ENCODE results near the gene CDO1. TPM values are rescaled to one million over a fixed set of nuclear protein-coding genes. Genes with fewer than 3 reads are reported as not detected.

The CDO1 gene
- total and polyA plus RNA-seq, 2 experiments from 2014 or later: 24.5 to 29.2 TPM

DNA sequence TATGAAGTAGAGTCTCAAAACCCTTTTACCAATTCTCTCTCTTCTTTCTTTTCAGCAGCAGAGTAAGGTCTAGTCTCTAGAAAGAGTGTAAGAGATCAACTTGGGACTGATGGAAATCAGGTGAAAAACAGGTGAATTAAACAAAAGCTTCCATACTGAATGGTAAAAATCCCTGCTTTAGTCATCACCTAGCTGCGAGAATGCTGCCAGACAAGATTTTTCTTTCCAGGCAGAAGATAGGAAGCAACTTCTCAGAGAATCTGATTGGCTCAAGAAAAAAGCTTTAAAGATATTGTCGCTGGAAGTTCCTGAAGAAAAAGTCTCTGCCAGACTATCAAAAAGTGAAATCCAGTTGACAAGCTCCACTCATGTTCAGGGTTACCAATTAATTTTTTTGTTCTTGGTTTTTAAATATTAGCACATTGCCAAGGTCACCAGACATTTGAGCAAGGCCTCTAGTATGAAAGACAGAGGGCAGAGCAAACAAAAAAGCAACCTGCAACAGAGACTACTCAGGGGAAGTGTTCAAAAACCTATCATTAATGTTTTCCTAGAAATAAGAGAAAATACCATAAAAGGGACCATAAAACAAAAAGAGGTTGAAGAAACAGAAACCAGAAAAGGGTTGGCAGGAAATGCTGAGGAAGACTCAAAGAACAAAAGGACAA is 9.3 kb downstream of the CDO1 start:
- peaks cover 1% of the 10 kb centered on the region for H3K27me3 Mint-ChIP-seq (ENCODE audit: insufficient read depth, low read depth, poor library complexity)
- no peak overlapping the region for H2AFZ ChIP-seq
- H3F3A ChIP-seq (replicated peaks; ENCODE audit: low read depth): no peaks in the 10 kb centered on the region
- peak; percentile 66 for DNase-seq (ENCODE audit: low spot score)
- peak; percentile 42; the same call in 1 of the 3 replicates for ATAC-seq
- H3K4me3 Mint-ChIP-seq: no peak overlapping the region
- no peaks in the 10 kb centered on the region for H3K9me3 Mint-ChIP-seq
- peaks cover 33% of the 10 kb centered on the region for H3K36me3 Mint-ChIP-seq (ENCODE audit: low read depth)
- H3K27ac ChIP-seq (ENCODE audit: low read depth): peak overlapping the region; percentile 3
- no peaks in the 10 kb centered on the region for H3K27me3 ChIP-seq (ENCODE audit: insufficient read depth)
- H3K4me1 ChIP-seq (ENCODE audit: insufficient read depth): peaks cover 17% of the 10 kb centered on the region
- H3K4me1 Mint-ChIP-seq: peaks cover 17% of the 10 kb centered on the region
- H3K79me2 ChIP-seq (replicated peaks; ENCODE audit: insufficient read depth): no peaks in the 10 kb centered on the region
- no peaks in the 10 kb centered on the region for H4K20me1 ChIP-seq (replicated peaks; ENCODE audit: insufficient read depth)
- no peak overlapping the region for H3K4me3 ChIP-seq
- H3K9me2 ChIP-seq (ENCODE audit: insufficient read depth): no peaks in the 10 kb centered on the region
- peak overlapping the region; percentile 89 for H3K27ac Mint-ChIP-seq
- TF ChIP-seq, protein P1, sequence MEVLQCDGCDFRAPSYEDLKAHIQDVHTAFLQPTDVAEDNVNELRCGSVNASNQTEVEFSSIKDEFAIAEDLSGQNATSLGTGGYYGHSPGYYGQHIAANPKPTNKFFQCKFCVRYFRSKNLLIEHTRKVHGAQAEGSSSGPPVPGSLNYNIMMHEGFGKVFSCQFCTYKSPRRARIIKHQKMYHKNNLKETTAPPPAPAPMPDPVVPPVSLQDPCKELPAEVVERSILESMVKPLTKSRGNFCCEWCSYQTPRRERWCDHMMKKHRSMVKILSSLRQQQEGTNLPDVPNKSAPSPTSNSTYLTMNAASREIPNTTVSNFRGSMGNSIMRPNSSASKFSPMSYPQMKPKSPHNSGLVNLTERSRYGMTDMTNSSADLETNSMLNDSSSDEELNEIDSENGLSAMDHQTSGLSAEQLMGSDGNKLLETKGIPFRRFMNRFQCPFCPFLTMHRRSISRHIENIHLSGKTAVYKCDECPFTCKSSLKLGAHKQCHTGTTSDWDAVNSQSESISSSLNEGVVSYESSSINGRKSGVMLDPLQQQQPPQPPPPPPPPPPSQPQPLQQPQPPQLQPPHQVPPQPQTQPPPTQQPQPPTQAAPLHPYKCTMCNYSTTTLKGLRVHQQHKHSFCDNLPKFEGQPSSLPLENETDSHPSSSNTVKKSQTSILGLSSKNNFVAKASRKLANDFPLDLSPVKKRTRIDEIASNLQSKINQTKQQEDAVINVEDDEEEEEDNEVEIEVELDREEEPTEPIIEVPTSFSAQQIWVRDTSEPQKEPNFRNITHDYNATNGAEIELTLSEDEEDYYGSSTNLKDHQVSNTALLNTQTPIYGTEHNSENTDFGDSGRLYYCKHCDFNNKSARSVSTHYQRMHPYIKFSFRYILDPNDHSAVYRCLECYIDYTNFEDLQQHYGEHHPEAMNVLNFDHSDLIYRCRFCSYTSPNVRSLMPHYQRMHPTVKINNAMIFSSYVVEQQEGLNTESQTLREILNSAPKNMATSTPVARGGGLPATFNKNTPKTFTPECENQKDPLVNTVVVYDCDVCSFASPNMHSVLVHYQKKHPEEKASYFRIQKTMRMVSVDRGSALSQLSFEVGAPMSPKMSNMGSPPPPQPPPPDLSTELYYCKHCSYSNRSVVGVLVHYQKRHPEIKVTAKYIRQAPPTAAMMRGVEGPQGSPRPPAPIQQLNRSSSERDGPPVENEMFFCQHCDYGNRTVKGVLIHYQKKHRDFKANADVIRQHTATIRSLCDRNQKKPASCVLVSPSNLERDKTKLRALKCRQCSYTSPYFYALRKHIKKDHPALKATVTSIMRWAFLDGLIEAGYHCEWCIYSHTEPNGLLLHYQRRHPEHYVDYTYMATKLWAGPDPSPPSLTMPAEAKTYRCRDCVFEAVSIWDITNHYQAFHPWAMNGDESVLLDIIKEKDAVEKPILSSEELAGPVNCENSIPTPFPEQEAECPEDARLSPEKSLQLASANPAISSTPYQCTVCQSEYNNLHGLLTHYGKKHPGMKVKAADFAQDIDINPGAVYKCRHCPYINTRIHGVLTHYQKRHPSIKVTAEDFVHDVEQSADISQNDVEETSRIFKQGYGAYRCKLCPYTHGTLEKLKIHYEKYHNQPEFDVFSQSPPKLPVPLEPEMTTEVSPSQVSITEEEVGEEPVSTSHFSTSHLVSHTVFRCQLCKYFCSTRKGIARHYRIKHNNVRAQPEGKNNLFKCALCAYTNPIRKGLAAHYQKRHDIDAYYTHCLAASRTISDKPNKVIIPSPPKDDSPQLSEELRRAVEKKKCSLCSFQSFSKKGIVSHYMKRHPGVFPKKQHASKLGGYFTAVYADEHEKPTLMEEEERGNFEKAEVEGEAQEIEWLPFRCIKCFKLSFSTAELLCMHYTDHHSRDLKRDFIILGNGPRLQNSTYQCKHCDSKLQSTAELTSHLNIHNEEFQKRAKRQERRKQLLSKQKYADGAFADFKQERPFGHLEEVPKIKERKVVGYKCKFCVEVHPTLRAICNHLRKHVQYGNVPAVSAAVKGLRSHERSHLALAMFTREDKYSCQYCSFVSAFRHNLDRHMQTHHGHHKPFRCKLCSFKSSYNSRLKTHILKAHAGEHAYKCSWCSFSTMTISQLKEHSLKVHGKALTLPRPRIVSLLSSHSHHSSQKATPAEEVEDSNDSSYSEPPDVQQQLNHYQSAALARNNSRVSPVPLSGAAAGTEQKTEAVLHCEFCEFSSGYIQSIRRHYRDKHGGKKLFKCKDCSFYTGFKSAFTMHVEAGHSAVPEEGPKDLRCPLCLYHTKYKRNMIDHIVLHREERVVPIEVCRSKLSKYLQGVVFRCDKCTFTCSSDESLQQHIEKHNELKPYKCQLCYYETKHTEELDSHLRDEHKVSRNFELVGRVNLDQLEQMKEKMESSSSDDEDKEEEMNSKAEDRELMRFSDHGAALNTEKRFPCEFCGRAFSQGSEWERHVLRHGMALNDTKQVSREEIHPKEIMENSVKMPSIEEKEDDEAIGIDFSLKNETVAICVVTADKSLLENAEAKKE (CRISPR knock-in tag; IDR thresholded peaks at IDR 0.05): no peak
- no peak for TF ChIP-seq EZH2 (IDR thresholded peaks at IDR 0.05; ENCODE audit: low read depth, unreplicated experiment)
- TF ChIP-seq NANOG (IDR thresholded peaks at IDR 0.05; ENCODE audit: borderline replicate concordance): no peak
- TF ChIP-seq ZNF331 (CRISPR knock-in tag; IDR thresholded peaks at IDR 0.05; ENCODE audit: low read depth): no peak
- TF ChIP-seq, protein P2, sequence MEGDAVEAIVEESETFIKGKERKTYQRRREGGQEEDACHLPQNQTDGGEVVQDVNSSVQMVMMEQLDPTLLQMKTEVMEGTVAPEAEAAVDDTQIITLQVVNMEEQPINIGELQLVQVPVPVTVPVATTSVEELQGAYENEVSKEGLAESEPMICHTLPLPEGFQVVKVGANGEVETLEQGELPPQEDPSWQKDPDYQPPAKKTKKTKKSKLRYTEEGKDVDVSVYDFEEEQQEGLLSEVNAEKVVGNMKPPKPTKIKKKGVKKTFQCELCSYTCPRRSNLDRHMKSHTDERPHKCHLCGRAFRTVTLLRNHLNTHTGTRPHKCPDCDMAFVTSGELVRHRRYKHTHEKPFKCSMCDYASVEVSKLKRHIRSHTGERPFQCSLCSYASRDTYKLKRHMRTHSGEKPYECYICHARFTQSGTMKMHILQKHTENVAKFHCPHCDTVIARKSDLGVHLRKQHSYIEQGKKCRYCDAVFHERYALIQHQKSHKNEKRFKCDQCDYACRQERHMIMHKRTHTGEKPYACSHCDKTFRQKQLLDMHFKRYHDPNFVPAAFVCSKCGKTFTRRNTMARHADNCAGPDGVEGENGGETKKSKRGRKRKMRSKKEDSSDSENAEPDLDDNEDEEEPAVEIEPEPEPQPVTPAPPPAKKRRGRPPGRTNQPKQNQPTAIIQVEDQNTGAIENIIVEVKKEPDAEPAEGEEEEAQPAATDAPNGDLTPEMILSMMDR (conservative IDR thresholded peaks at IDR 0.05; ENCODE audit: low read depth in 2 of 2): no peak
- no peak for TF ChIP-seq EZH2phosphoT487 (IDR thresholded peaks at IDR 0.05; ENCODE audit: unreplicated experiment)
- TF ChIP-seq, protein P3, sequence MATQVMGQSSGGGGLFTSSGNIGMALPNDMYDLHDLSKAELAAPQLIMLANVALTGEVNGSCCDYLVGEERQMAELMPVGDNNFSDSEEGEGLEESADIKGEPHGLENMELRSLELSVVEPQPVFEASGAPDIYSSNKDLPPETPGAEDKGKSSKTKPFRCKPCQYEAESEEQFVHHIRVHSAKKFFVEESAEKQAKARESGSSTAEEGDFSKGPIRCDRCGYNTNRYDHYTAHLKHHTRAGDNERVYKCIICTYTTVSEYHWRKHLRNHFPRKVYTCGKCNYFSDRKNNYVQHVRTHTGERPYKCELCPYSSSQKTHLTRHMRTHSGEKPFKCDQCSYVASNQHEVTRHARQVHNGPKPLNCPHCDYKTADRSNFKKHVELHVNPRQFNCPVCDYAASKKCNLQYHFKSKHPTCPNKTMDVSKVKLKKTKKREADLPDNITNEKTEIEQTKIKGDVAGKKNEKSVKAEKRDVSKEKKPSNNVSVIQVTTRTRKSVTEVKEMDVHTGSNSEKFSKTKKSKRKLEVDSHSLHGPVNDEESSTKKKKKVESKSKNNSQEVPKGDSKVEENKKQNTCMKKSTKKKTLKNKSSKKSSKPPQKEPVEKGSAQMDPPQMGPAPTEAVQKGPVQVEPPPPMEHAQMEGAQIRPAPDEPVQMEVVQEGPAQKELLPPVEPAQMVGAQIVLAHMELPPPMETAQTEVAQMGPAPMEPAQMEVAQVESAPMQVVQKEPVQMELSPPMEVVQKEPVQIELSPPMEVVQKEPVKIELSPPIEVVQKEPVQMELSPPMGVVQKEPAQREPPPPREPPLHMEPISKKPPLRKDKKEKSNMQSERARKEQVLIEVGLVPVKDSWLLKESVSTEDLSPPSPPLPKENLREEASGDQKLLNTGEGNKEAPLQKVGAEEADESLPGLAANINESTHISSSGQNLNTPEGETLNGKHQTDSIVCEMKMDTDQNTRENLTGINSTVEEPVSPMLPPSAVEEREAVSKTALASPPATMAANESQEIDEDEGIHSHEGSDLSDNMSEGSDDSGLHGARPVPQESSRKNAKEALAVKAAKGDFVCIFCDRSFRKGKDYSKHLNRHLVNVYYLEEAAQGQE (IDR thresholded peaks at IDR 0.05; ENCODE audit: unreplicated experiment): no peak
- no peak for TF ChIP-seq CREB1 (CRISPR knock-in tag; IDR thresholded peaks at IDR 0.05; ENCODE audit: low read depth)
- TF ChIP-seq STAT1 (IDR thresholded peaks at IDR 0.05; ENCODE audit: unreplicated experiment): no peak
- no peak for TF ChIP-seq POLR2AphosphoS5 (IDR thresholded peaks at IDR 0.05; ENCODE audit: low read depth)
- TF ChIP-seq, protein P4, sequence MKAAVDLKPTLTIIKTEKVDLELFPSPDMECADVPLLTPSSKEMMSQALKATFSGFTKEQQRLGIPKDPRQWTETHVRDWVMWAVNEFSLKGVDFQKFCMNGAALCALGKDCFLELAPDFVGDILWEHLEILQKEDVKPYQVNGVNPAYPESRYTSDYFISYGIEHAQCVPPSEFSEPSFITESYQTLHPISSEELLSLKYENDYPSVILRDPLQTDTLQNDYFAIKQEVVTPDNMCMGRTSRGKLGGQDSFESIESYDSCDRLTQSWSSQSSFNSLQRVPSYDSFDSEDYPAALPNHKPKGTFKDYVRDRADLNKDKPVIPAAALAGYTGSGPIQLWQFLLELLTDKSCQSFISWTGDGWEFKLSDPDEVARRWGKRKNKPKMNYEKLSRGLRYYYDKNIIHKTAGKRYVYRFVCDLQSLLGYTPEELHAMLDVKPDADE (IDR thresholded peaks at IDR 0.05): no peak
- TF ChIP-seq JUNB (IDR thresholded peaks at IDR 0.05; ENCODE audit: unreplicated experiment): no peak
- no peak for TF ChIP-seq ZNF114 (CRISPR knock-in tag; IDR thresholded peaks at IDR 0.05)
- H3K4me2 ChIP-seq: peak overlapping the region; percentile 30
- 0 out of 2 replicates have a peak, but pooled peaks cover 5% of the 10 kb centered on the region for H3K36me3 ChIP-seq (ENCODE audit: insufficient read depth)

Measured in GM23338 (cell line).